ENCODE data around the gene ATF3.

Gene ATF3

DNA sequence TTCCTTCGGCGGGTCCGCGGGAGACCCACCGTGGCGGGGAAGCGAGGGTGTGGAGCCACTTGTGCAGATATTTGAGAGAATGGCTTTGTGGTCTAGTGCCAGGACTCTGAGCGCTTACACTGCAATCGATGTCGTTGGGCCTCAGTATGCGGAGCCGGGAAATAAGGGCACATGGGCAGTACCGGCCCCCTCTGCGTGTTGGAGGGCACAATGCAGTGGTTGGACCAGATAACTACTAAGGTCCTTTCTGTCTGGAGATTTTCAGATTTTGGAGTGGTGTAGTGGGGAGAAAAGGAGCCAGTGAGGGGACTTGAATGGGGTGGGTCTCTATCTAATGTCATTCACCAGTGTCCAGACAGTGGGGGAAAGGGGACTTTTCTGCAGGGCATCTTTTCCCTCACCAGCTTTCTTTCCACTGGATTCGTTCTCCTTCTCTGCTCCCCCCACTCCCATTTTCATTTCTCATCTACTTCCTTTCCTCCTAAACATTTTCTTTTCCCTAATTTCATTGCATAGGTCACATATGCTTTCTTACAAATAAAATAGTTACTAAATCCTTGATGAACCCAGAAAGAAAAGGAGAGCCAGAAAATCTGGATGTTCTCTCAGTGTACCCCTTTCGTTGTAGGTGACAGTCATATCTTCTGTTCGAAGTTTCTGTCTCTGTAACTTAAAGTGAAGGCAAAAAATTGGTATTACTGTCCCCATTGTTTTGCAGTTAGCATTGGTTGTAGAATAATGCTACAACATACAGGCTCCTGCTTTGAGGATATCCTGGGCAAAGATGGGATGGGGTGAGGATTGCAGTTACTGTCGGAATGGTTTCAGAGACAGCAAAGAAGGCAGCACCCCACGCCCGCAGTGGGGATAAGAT lies 1.4 kb downstream of the ATF3 start:
- no peak for DNase-seq

GRCh38 chr1:212610575-212610967 lies 2.0 kb downstream of the ATF3 start:
- DNase-seq, result no peak

DNA sequence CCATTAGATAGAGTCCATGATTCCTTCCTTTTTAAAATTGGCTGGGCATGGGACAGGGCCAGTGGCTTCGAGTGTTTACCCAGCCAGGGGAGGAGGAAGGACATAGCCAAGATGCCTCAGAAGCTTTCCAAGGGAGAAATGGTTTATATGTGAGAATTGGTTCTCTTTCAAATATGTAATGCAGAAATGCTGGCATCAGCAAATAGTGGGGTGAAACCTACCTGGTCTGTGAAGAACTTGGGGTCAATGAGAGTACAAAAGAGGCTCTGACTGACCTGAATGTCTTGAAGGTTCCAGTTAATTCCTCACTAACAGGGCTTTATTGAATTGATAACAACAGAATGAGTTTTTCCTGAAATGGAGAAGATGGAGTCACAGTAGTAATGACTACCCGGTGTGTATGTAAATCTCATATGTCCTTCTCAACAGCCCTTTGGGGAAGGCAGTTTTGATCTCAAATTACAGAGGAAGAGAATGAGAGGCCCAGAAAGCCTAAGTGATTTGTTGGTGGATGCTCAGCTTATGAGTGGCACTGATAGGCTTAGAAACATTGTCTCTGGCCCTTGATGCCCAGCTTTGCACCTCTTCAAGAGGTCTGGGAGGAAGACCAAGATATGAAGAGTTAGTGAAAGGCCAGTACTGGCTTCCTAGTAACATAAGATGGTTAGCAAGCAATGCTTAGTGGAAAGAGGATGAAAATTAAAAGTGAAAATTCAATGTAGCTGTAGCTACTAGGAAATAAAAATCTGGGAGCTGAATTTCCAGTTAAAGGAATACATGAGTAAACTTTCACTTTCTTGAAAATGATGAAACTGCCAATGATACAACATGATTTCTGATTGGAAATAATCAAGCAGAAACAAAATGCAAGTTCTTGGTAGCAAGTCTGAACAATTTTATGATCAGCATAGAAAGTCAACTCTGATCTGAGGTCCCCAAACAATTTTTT lies 2.7 kb downstream of the ATF3 start:
- DNase-seq, result no peak

GRCh38 chr1:212612041-212612961 lies 3.7 kb downstream of the ATF3 start:
- DNase-seq, result no peak

GRCh38 chr1:212613440-212614335 lies 5.1 kb downstream of the ATF3 start:
- no peak for DNase-seq

- no peak for DNase-seq
These were observed 6.1 kb downstream of the ATF3 start for GRCh38 chr1:212614453-212615200.

DNA sequence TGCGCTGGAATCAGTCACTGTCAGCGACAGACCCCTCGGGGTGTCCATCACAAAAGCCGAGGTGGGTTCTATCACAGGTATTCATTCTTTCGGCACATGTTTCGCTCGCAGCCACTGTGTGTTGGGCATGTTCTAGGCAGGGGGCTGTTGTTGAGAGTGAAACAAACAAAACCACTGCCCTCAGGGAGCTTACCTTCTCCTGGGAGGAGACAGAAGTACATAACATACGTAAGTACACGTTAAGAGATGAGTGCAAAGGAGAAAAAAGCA lies 6.6 kb downstream of the ATF3 start:
- DNase-seq, result no peak

DNA sequence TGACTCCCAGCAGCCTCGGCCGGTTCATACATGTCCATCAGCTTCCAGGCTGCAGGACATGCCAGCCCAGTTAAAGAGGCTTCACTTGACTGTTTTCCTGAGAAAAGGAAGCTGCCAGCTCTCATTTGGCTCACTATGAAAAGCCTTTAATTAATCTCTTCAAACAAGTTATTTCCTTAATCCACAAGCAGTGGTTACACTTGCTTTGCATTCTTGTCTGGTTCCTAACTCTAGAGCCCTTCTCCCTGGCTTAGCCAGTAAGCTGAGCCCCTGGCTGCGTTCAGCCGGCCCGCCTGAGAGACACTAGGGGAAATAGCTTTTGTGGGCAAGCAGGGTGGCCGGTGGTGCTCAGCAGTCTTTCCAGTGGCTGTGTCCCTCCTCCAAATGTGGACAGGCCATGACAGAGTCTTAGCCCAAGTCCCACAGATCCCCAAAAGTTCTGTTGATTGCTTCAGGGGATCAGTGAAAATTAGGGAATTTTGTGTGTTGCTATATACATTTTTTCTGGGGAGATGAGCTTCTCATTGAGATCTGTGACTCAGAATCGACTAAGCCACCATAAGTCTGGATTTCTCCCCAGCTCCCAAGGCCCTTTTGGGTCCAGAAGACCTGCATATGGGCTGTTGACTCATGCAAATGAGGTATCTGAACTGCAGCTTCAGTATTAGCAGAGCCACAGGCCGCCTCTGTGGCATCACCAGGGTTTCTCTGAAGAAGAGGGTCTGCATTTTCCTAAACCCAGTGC lies 10.1 kb downstream of the ATF3 start:
- no peak for DNase-seq

DNA sequence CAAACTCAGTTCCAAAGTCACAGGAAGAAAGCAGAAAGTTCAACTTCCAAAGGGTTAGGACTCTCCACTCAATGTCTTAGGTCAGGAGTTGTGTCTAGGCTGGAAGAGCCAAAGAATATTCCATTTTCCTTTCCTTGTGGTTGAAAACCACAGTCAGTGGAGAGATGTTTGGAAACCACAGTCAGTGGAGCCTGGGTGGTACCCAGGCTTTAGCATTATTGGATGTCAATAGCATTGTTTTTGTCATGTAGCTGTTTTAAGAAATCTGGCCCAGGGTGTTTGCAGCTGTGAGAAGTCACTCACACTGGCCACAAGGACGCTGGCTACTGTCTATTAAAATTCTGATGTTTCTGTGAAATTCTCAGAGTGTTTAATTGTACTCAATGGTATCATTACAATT lies 11.7 kb downstream of the ATF3 start:
- DNase-seq, result no peak

DNA sequence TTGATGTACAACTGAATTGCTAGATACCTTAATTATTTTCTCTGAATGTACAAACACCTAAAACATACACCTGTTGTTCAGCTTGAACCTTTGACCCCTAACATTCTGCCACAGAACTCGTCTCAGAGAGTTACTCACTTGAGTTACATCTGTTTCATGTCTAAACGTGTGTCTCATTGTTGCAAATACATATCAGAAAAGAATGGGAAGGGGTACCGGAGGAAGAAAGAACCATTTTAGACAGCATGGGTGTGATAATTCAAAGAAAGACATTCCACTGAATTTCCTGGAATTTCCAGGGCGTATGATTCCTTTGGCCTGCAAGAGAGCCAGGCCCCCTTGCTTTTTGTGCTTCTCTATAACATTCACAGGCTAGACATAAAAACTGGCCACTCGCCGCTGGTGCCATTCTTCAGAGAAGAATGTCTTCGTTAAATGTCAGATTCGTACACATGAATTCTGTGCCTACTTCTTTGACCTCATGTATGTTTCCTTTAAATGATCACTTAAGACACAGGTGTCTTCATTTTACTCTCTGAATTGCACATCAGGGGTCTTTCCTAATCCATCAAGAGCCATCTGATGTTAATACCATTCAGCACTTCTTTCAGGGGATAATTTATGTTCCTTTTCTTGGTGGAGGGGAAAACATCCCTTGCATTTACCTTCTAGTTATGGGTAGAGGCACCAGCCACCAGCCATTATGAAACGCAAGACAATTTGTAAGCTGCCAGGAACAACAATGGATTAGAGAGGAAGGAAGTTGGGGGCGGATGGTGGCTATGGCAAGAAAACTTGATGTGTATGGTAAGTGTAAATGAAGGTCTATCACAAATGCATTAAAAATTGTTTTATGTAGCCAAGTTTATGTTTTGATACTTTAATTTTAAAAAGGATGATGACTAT lies 12.7 kb downstream of the ATF3 start:
- DNase-seq, result no peak

DNA sequence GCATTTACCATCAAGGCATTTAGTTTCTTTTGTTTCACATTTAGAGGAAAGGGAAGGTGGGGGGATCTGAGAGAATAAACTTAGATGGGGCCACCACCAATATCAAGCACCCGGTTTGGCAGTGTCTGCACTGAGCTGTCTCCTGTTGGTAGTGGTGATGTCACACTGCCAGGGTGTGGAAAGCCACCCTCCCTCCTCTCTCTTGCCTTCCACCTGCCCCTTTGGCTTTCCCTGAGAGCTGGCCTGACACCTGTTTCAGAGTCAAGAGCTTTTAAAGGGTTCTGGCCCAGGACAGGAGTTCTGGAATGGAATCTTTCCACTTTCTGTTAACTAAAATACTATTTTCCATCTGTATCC lies 13.4 kb downstream of the ATF3 start:
- DNase-seq, result no peak

DNA sequence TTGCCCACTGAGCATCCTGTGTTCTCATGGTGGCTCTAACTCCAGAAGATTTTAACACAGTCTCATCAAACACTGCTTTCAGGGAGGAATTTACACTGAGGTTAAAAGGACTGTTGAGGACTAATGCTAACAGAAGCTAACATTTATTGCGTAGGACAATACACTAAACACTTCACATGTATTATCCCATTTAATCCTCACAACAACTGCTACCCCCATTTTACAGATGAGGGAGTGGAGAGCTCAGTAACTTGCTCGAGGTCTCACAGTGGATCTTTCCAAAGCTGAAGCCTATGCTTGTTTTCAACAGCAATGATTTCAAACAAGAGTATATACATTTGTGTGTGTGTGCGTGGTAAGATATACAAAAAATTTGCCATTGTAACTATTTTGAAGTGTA lies 13.9 kb downstream of the ATF3 start:
- DNase-seq, result no peak

GRCh38 chr1:212622906-212623305 lies 14.3 kb downstream of the ATF3 start:
- no peak for DNase-seq

DNA sequence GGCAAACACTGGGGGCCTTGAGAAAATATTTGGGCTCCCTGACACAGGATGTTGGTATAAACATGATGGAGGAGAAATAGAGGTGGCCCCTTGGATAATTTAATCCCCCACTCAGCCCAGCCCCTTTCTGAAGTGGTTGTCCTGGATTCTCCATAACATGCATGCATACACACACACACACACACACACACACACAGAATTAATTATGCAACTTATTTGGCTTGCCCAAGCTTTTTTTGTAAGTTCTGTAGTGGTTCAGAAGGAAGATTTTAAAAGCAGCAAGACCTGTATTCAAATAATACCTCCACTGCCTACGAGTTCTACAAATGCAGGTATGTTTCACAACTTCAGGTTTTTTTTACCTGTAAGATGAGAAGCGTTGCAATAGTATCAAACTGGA lies 15.0 kb downstream of the ATF3 start:
- no peak for DNase-seq

DNA sequence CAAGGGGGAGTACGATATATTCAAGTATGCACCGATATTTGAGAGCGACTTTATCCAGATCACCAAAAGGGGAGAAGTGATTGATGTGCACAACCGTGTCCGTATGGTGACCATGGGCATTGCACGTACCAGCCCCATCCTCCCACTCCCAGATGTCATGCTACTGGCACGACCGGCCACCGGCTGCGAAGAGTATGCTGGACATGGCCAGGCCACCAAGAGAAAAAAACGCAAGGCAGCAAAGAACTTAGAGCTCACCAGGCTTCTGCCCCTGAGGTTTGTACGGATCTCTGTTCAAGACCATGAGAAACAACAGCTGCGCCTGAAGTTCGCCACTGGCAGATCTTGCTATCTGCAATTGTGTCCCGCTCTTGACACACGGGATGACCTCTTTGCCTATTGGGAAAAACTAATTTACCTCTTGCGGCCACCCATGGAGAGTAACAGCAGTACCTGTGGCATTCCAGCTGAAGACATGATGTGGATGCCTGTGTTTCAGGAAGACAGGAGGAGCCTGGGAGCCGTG lies 16.5 kb downstream of the ATF3 start:
- DNase-seq, result no peak

DNA sequence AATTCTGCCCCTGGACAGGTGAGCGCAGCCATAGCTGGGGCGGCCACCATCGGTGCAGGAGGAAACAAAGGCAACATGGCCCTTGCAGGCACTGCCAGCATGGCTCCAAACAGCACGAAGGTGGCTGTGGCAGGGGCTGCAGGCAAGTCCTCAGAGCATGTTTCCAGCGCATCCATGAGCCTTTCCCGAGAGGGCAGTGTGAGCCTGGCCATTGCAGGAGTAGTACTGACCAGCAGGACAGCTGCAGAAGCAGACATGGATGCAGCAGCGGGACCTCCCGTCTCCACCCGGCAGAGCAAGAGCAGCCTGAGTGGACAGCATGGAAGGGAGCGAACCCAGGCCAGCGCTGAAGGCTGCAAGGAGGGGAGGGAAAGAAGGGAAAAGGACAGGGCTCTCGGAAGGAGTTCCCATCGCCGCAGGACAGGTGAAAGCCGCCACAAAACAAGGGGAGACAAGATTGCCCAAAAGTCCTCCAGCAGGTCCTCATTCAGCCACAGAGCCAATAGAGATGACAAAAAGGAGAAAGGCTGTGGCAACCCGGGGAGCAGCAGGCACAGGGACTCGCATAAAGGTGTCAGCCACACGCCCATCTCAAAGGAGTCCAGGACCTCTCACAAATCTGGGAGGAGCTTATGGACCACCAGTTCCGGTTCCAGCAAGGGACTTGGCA lies 17.4 kb downstream of the ATF3 start:
- DNase-seq, result no peak

DNA sequence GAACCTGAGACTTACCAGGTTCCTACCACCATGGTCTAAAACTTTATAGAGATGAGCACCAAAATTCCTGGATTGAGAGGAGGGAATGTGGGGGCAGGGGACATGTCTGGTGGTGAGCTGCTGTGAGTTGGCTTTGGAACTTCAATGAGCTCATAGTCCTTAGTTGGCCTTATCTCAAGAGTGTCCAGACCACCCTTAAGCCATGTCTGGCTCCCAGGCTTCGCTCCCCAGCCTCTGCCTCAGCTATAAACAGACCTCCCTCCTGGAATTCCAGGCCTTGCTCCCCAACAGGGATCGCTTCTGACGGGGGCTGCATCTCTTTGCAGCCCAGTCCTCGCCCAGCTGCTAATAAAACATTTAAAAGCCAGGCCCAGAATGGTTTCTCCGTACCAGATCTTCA lies 19.5 kb downstream of the ATF3 start:
- DNase-seq, result no peak

- DNase-seq, result no peak
These were observed 20.4 kb downstream of the ATF3 start for GRCh38 chr1:212628813-212629415.
